Measurements from ENCODE around the gene QRSL1.
"Not testable (repeated sequence)": the region's sequence is repeated elsewhere in the genome, so short reads cannot be mapped to it uniquely, and the experiment has no call there.

Gene QRSL1

GRCh38 chr6:106684011-106684410 is 54.6 kb downstream of the QRSL1 start:
- no peak for DNase-seq

GRCh38 chr6:106685833-106686232 is 56.5 kb downstream of the QRSL1 start:
- no peak for DNase-seq

GRCh38 chr6:106688177-106688951 is 59.0 kb downstream of the QRSL1 start:
- no peak for DNase-seq

- DNase-seq = no peak
These were observed 62.9 kb downstream of the QRSL1 start for GRCh38 chr6:106692112-106692818.

- DNase-seq = no peak
These were observed 63.4 kb downstream of the QRSL1 start for GRCh38 chr6:106692819-106693208.

- DNase-seq = no peak
These were observed 64.0 kb downstream of the QRSL1 start for GRCh38 chr6:106693418-106693817.

- DNase-seq = no peak
These were observed 65.0 kb downstream of the QRSL1 start for GRCh38 chr6:106694343-106694742.

GRCh38 chr6:106700581-106700980 is 71.2 kb downstream of the QRSL1 start:
- no peak for DNase-seq

GRCh38 chr6:106701201-106701600 is 71.8 kb downstream of the QRSL1 start:
- DNase-seq = not testable (repeated sequence)

- DNase-seq = no peak
These were observed 72.7 kb downstream of the QRSL1 start for GRCh38 chr6:106702046-106702445.

- no peak for DNase-seq
These were observed 73.2 kb downstream of the QRSL1 start for GRCh38 chr6:106702451-106703110.

GRCh38 chr6:106704327-106704726 is 74.9 kb downstream of the QRSL1 start:
- DNase-seq = no peak

- DNase-seq = no peak
These were observed 75.8 kb downstream of the QRSL1 start for GRCh38 chr6:106705156-106705555.

GRCh38 chr6:106710580-106710979 is 81.2 kb downstream of the QRSL1 start:
- no peak for DNase-seq

GRCh38 chr6:106714281-106714680 is 84.9 kb downstream of the QRSL1 start:
- no peak for DNase-seq

GRCh38 chr6:106715922-106716321 is 86.5 kb downstream of the QRSL1 start:
- DNase-seq = no peak

- DNase-seq = no peak
These were observed 87.6 kb downstream of the QRSL1 start for GRCh38 chr6:106716966-106717365.

Measured in cortex of kidney (tissue), 1 donor.